Stimulated activated CD4-positive, alpha-beta T cell treated with anti-CD3 and anti-CD28 coated beads, Interleukin-2, amount 100 ng/mL, for 48 hours (primary cell): ENCODE data around the gene PIAS4.

Experiments used
- DNase-seq, 2 donors: peaks; one replicate each; pipeline ENCODE4 v3.0.0-alpha.2; 2020

The PIAS4 gene

DNA sequence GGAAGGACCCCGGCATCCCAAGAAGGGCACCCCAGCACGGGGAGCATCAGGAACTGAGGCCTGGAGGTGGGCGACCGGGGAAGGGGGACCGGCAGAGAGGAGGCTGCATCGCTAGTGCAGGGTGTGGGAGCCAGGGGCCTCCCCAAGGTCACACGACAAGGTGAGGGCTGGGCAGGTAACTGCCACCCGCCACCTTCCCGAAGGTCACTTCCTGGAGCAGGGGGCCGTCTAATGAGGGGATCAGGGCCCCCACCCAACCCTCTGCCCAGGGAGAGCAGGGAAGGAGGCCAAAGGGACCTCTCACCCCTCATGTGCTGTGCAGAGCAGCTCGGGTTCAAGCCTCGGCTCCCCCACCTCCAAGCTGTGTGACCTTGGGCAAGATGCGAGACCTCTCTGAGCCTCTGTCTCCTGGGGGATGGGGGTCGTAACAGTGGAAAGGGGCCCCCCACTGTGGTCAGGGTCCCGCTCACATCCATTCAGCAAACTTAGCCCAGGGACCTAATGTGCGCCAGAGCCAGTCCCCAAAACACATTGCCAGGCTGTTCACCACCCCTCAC, 53.2 kb downstream of the PIAS4 start:
- no peak for DNase-seq

DNA sequence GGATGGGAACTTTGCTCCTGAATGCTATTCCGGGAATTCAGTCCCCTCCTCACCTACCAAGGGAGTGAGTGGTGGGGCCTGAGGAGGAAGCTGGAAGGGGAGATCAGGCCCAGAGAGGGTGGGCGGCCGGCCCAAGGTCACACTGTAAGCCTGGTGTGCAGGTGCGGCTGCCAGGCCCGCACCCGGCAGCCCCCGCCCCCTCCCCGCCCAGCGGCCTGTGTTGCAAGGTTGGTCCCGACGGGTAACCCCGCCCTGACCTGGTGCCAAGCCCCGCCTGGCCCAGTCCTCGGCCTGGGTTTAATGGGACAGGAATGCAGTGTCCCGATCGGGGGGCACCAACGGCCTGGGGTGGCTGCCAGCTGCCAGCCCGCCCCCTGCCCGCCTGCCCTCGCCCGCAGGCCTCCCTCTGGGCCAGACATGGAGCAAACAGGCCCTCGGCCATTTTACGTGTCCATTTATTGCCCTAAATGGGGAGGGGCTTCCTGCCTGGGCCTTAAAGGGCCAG, 53.7 kb downstream of the PIAS4 start:
- no peak for DNase-seq

GRCh38 chr19:4061683-4062418, 54.3 kb downstream of the PIAS4 start:
- DNase-seq: no peak

DNA sequence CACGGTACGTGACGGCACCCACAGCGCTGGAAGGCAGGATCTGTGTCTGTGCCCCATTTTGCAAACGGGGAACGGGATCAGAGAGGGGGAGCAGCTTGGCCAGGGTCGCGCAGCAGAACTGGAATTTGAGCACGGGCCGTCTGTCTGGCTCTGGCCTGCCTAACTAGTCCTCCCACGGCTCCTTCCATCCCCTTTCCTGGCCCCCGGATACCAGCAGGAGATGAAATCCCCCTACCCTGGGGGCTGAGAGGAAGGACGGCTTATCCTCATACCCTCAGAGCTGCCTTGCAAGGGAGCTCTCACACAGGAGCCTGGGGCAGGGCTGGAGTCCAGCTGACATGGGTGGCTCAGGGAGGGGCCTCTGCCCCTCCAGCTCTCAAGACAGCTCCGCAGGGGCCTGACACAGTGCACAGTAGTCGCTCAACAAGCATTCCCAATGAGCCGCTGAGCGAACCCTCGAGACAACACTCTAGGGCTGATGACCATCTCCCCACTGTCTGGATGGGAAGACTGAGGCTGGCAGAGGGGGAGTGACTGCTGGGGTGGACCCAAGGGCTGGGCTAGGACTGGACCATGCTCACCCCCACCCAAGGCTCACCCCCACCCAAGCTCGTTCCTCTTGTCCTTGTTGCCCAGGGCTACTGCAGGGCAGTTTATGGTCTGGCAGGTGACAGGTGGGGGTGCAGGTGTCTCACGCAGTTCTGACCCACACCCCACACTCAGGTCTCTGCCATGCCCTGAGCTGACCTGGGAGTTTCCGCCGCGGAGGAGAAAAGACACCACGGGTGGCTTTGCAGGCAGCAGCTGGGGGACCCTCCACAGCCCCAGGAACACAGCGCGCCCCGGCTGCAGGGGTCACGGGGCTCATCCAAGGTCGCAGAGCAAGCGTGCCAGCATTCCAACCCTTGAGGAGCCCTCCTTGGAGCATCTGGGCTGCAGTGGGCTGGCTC, 55.2 kb downstream of the PIAS4 start:
- no peak for DNase-seq

DNA sequence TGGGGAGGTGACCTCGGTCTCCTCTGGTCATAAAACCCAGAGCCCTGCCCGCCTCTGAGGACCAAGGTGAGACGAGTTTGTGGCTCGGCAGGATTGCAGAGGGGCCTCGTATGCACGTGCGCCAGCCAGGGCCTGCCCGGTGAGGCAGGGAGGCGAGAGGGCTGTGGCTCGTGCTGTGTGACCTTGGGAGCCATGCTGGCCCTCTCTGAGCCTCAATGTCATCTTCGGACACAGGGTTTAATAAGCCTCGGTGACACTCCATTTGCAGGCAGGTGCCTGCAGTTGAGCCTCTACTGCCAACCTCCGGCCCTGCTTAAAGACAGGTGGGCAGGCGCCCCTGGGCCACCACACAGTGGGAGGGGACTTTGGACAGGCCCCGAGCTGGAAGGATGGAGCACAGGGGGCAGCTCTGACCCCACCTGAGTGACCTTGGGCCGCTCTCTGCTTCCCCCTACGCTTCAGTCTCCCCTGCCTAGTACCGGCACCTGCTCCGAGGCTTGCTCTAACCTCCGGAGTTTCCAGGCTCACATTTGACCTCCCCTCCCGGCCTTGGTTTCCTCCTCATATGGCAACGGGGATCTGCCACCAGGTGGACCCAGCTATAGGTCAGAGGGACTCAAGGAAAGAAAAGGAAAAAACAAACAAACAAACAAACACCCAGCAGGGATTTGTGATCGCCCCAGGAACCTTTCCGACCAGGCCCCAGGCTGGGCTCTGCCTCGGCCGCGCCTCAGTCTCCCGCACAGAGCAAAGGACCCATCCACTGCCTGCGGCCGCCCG, 56.0 kb downstream of the PIAS4 start:
- no peak for DNase-seq

DNA sequence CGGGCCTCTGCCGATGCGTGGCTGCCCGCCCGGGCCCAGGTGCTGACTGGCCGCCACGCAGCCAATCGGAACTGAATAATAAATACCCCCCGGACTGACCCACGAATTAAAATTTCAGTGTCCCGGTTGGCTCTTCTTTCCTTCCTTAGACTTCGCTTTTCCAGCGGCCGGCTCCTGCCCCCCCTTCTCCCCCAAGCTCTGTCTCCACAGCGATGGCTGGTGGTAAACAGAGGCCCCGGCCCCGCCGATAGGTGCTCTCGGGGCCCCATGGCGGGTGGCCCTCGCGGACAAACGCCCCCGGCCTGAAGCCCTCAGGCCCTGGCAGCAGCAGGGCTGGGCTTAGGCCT, 56.6 kb downstream of the PIAS4 start:
- DNase-seq: no peak

DNA sequence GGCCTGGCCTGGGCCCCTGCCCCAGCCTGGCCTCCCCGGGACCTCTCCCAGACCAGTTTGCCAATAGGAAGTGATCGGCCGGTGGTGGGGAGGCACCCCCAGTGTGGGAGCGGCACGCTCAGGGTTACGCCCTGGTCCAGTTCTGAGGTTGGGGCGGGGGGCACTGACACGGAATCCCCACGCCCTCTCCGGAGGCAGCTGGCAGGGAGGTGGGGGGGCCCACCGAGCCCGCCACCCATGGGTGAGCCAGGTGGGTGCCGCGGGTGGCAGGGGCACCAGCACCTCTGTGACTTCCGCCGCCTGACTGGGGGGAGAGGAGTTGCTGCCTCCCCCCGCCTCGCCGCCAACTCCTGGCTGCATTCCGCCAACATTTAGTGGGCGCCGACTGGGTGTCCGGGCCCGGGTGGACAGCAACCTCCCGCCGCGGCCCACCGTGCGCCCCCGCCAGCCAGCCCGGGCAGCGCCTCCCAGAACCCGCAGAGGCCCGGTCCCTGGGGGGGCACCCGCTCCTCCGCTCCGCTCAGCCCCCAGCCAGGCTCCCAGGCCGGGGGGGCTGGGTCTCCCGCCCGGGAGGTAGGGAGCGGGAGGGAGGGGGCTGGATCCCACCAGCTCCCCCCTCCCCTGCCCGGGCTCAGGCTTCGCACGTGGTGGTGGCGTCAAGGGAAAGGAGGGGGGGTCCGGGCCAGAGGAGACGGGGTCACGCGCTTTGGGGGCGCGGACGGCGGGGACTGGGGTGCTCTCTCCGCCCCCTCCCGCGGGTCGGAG, 57.1 kb downstream of the PIAS4 start:
- no peak for DNase-seq

GRCh38 chr19:4065430-4066175, 58.1 kb downstream of the PIAS4 start:
- DNase-seq: peak; percentile 93 to 98

DNA sequence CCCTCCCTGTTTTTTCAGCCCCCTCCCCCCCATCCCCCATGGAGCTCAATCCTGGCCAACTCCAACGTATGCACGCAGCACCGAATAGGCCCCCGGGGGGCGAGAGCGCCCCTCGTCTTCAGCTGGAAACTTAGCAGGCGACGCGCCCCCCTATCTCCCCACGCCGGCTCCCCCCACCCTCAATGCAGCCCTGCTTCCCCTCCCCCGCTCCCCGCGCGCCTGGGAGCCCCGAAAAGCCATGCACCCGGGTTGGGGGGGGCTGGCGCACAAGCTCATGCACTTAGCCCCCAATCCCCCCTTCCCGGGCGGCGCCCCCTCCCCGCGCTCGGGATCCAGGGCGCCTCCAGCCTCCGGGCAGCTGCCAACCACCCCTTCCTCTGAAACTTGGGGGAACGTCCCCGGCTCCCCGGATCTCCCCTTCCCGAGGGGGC, 58.7 kb downstream of the PIAS4 start:
- no peak for DNase-seq

- peak; percentile 50 to 57 for DNase-seq
Measured at GRCh38 chr19:4066682-4067395, 59.3 kb downstream of the PIAS4 start, which contains the start of gene ZBTB7A. Gene ZBTB7A (minus strand): TSS chr19:4066899. CDS start chr19:4055232, 11,667 bp downstream.

DNA sequence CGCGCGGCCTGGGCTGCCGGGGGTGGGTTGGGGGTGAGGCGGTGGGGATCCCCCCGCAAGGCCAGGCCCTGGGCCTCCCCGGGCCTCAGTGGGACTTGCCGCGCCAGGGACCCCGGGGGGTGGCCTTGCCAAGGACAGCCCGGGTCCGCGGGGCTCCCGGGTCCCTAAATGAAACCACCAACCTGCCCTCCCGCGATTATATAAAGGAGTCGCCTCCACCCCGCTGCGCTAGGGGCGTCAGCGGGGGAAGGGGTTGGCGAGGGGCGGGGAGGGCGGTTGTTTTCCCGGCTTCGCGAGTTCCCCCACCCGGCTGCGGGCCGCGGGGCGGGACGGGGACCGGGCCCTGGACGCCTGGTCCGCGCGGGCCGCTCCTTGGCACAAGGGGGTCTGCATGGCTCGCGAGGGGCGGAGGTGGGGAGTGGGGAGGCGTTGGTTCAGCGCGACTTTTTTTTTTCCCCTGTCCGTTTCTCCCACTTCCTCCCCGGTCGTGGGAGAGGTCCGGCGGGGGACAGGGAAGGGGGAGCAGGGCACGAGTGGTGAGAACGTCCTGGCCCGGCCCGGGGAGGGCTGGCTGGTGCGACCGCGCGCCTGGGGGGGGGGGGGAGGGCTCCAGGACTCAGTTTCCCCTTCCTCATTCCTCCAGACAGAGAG, 60.0 kb downstream of the PIAS4 start:
- no peak for DNase-seq

DNA sequence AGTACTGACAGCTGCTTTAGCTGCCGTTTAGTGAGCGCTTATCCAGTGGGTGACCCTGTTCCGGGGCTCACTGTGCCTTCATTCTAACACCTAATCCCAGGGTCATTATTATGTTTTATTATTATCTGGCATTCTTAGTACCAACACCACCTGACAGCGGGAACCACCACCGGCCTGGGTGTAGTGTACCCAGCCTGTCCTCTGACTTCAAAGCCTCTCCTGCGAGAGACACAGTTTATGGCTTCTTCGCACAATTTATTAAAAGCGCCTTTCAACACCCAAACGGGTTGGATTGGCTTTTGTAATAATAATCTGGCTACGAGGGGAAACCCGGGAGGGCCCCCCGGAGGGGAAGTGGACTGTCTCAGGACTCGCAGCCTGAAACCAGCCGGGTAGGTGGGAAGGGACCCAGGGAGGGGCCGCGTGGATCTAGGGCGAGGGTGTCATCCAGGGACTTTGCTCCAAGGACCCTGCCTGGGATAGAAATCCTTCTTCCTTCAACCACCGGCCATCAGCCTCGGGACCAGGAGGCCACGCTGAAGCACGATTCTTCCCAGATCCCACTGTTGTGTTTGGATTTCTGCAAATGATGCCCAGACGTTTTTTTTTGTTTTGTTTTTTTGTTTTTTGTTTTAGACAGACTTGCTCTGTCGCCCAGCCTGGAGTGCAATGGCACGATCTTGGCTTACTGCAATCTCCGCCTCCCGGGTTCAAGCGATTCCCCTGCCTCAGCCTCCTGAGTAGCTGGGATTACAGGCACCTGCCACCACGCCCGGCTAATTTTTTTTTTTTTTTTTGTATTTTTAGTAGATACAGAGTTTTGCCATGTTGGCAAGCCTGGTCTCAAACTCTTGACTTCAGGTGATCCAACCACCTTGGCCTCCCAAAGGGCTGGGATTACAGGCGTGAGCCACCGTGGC, 60.8 kb downstream of the PIAS4 start:
- no peak for DNase-seq

- no peak for DNase-seq
Measured at GRCh38 chr19:4069331-4069959, 61.9 kb downstream of the PIAS4 start.

DNA sequence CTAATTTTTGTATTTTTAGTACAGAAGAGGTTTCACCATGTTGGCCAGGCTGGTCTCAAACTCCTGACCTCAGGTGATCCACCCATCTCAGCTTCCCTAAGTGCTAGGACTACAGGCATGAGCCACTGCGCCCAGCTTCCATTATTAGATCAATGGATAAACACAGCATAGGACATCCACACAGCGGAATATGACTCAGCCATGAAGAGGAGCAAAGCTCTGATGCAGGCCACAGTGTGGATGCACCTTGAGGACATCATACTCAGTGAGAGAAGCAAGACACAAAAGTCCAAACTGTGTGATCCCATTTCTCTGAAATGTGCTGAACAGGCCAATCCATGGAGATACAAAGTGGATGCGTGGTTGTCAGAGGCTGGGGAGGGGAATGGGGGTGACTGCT, 64.1 kb downstream of the PIAS4 start:
- no peak for DNase-seq

DNA sequence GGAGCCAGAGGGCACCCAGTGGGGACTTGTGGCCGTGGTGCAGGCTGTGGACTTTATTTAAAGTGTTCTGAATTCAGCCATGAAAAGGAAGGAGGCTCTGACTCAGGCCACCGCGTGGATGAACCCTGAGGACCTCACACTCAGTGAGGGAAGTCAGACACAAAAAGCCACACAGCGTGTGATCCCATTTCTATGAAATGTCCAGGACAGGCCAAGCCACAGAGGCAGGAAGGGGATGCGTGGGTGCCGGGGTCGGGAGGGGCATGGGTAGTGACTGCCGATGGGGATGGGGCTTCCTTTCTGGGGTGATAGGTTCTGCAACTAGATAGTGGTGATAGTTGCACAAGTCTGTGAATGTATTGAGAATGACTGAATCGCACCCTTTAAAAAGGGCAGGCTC, 67.8 kb downstream of the PIAS4 start:
- no peak for DNase-seq

GRCh38 chr19:4077007-4077374, 69.5 kb downstream of the PIAS4 start:
- DNase-seq: no peak

DNA sequence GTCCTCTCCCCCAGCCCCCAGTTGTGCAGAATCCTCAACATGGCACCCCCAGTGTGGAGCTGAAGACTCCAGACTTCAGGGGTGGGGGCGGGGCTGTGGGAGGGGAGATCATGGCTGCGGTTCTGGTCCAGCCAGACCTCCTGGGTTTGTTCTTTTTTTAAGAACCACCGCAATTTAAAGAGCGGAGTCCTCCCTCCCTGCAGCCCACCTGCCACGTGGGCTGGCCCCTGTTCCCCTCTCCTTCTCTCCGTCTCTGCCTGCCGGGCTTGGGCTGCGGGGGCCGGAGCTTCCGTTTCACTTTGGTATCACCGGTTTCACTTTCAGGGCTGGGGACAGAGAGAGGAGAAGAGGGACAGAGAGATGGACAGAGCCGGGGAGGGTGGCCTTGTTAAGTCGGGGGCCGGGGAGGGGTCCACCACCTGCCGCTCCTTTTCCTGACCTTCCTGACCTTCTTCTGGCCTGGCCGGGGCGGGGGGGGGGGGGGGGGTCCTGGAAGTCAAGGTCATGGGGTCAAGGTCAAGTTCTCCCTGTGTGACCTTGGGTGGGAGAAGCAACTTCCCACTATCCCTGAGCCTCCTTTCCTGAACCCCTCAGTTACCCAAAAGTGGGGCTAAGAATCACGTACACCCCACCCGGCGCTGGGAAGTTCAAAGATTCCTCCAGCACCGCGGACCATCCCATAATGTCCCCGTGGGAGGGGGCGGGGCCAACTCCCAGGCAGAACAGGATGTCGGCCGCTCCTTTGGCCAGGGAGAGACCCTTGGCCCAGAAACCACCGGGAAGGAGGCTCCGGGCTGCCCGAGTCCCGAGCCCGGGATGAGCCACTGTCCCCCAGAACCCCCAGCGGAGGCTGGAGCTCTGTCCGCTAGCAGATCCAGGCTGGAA, 70.5 kb downstream of the PIAS4 start:
- peak in 1 of 2 donors; percentile 50 for DNase-seq
